ENCODE measurements around the gene C10orf90.

C10orf90 gene

DNA sequence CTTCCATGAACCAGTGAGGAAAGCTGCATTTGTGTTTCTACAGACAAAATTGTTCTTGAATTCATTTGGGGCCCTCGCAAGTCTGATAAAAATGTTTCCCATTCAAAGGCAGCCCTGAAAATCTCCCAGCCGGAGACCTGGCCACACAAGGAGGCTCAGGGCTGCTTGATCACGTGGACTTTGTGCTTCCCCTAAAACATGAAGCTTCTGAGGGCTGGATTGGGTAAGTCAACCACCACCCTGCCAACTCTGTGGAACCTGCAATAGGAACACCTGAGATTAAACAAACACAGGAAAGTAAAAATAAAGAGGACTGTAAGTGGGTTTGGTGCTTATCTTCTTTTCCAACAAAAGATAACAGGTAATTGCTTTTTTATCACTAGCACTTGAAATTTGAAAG lies 133.8 kb downstream of the C10orf90 start:
- DNase-seq (no peak), ATAC-seq (no peak)
- H3K4me3 Mint-ChIP-seq: no peak overlapping the region
- no peaks in the 10 kb centered on the region for H3K9me3 Mint-ChIP-seq
- no peak overlapping the region for H3K27ac Mint-ChIP-seq
- H3K4me1 Mint-ChIP-seq: no peaks in the 10 kb centered on the region
- H3K36me3 Mint-ChIP-seq (ENCODE audit: low read depth): no peaks in the 10 kb centered on the region
- no peaks in the 10 kb centered on the region for H3K27me3 Mint-ChIP-seq

DNA sequence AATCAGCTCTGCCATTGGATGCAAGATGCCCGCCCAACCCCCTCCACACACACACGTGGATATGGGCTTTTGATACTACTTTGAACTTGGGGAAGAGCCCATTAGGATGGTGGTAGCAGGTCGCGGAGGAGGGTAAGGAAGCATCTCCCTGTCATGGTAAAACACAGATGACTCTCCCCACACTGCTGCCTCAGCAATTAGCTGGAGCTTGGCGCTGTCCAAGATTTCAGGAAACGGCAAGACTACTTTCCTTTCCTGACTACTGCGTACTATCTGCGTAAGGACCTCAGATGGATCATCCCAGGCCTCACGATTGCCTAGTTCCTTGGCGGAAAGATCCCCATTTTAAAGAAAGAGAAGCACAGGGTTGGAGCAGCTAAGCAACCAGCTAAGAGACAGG lies 134.3 kb downstream of the C10orf90 start:
- no peak overlapping the region for H3K27ac Mint-ChIP-seq
- no peaks in the 10 kb centered on the region for H3K27me3 Mint-ChIP-seq
- no peaks in the 10 kb centered on the region for H3K9me3 Mint-ChIP-seq
- H3K4me1 Mint-ChIP-seq: no peaks in the 10 kb centered on the region
- ATAC-seq (no peak), DNase-seq (no peak)
- no peaks in the 10 kb centered on the region for H3K36me3 Mint-ChIP-seq (ENCODE audit: low read depth)
- H3K4me3 Mint-ChIP-seq: no peak overlapping the region

DNA sequence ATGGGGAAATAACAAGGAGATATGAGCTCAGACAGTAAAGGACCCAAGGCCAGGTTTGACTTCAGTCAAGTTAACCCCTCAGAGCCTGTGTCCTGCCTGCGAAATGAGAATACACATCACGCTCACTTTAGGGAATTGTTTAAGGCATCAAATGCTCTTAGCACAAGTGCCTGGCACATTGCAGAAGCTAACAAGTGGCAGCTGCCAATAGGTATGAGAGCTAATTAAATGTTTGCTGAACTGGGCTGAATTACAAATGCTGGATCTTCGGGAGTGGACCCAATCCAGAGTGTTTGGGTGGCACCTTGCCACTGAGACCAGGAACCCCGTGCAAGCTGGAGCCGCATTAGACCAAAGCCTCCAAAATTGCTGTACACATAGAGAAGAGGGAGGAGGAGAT lies 136.8 kb downstream of the C10orf90 start:
- H3K27me3 Mint-ChIP-seq: no peaks in the 10 kb centered on the region
- H3K36me3 Mint-ChIP-seq (ENCODE audit: low read depth): no peaks in the 10 kb centered on the region
- H3K4me1 Mint-ChIP-seq: no peaks in the 10 kb centered on the region
- no peak overlapping the region for H3K27ac Mint-ChIP-seq
- no peaks in the 10 kb centered on the region for H3K9me3 Mint-ChIP-seq
- ATAC-seq: no peak
- no peak for DNase-seq
- H3K4me3 Mint-ChIP-seq: no peak overlapping the region

DNA sequence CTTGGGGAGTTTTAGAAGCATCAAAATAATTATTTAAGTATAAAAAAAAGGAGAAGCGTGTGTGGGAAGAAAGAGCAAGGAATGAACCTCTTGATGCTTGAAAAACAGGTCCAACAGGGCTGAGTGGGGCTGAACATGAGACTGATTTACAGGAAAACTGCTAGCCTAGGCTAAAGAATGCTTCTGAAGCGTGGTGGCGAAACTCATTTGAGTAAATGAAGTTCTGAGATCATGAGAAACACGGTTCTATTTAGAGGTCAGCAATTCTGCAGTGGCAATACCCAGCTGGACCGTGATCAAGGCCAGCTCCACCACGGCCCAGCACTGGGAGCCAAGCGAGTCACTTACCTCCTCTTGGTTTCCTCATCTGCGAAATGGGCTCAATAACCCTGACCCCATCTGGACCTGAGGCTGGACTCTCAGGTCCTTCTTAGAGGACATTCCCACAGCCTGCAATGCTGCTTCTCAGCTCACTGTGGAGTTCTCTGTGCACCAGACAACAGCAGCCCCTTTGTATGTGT lies 142.1 kb downstream of the C10orf90 start:
- Mint-ChIP-seq H3K27ac (no peak overlapping the region), H3K27me3 (no peaks in the 10 kb centered on the region), H3K36me3 (ENCODE audit: low read depth) (no peaks in the 10 kb centered on the region), H3K4me3 (no peak overlapping the region), H3K4me1 (no peaks in the 10 kb centered on the region), H3K9me3 (no peaks in the 10 kb centered on the region)
- DNase-seq (no peak), ATAC-seq (no peak)

DNA sequence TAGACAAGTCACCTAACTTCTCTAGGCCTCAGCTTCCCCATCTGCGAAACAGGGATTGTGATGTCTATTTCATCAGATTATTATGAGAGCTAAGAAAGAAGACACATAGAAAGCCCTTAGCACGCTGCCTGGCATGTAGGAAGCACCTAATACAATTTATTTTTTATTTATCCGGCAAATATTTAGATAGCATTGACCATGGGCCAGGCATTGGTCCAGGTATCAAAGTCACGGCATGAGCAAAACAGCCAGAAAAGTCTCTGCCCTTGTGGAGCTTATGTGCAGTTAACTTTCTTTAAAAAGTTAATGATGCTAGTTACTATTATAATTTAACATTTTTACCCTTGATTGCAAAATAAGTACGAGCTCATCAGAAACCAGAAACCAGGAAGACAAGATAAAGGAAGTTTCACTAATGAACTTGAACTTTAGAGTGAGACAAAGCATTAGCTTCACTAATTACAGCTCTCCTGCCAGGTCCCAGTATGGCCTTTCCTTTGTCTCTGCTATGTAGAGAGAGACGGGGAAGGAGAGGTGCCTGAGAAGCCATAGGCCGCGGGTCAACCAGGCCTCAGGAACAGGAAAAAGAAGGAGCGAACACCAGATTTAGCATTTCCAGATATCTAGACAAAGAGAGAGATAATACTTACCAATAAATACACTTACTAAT lies 142.7 kb downstream of the C10orf90 start:
- Mint-ChIP-seq H3K27ac (no peak overlapping the region), H3K4me3 (no peak overlapping the region), H3K27me3 (no peaks in the 10 kb centered on the region), H3K36me3 (ENCODE audit: low read depth) (no peaks in the 10 kb centered on the region), H3K9me3 (no peaks in the 10 kb centered on the region), H3K4me1 (no peaks in the 10 kb centered on the region)
- DNase-seq (no peak), ATAC-seq (no peak)

DNA sequence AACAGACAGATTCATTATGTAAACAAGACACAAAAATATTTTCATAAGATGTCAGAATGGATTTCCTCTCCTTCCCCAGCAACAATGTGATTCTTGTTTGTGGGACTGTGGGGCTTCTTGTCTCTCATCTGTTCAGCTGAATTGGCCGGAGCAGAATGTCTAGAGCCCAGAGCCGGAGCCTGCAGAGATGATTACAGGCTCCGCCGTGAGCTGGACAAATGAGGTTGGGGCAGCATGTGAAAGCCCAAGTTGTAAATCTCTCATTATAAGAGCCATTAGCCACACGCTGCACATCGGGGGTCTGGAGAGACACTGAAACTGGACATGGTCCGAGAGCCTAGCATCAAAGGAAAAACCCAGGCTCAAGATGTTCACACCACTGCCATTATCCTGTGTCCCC lies 145.2 kb downstream of the C10orf90 start:
- no peak for DNase-seq
- Mint-ChIP-seq H3K4me3 (no peak overlapping the region), H3K27ac (no peak overlapping the region), H3K9me3 (no peaks in the 10 kb centered on the region), H3K36me3 (ENCODE audit: low read depth) (no peaks in the 10 kb centered on the region), H3K27me3 (no peaks in the 10 kb centered on the region), H3K4me1 (no peaks in the 10 kb centered on the region)
- no peak for ATAC-seq

DNA sequence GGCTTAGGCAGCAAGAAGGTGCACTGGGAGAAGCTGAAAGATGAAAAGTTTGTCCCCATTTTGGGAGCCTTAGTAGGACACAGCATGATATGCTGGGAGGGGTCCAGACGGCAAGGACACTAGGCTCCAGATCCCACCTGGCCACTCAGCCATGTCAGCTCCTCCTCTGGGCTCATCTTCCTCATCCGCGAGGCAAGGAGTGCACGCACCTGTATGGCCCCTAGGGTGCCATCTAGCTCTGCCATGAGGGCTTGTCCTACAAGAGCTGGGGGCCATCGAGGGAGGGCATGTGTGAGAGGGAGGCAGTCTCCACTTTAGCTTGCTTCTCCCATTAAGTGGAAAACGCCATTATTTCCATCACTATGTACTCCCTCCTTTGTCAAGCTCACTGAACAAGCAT lies 146.0 kb downstream of the C10orf90 start:
- Mint-ChIP-seq H3K27ac (no peak overlapping the region), H3K27me3 (no peaks in the 10 kb centered on the region), H3K4me1 (no peaks in the 10 kb centered on the region), H3K4me3 (no peak overlapping the region), H3K9me3 (no peaks in the 10 kb centered on the region), H3K36me3 (ENCODE audit: low read depth) (no peaks in the 10 kb centered on the region)
- no peak for ATAC-seq
- DNase-seq: no peak

DNA sequence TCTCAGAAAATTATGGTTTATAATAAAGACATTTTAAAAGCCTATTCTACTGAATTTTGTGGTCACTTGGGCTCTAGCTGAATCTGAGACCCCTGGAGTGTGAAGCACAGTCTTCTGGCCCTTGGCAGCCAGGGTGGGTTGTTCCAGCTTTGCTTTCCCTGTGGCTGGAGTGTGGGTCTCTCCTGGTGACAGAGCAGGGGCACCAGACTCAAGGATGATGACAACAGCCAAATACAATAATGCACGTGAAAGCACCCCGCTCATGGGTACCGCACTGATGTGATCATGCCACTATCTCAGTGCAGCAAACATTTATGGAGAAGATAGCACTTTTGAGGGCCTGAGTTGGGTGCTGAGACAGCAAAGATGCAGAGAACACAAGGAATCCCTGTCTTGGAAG lies 147.4 kb downstream of the C10orf90 start:
- no peaks in the 10 kb centered on the region for H3K4me1 Mint-ChIP-seq
- no peak overlapping the region for H3K4me3 Mint-ChIP-seq
- H3K27ac Mint-ChIP-seq: no peak overlapping the region
- ATAC-seq (no peak), DNase-seq (no peak)
- H3K36me3 Mint-ChIP-seq (ENCODE audit: low read depth): no peaks in the 10 kb centered on the region
- no peaks in the 10 kb centered on the region for H3K9me3 Mint-ChIP-seq
- no peaks in the 10 kb centered on the region for H3K27me3 Mint-ChIP-seq

DNA sequence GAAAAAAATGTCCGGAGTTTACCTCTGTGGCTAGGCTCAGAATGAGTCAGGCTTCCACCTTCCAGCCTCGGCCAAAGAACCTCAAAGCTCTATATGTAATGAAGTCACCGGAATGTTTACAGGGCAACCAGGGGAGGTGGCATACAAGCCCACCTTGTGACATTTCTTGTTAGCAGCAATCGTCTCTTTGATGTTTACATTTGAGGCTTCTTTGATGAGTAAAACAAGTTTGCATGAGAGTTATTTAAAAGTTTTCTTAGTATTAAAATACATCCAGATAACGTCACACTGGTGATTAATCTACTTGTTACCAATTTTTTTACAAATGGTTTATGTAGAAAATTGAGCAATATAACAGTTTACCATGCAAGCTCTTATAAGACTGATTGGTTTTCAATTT lies 149.1 kb downstream of the C10orf90 start:
- DNase-seq: no peak
- no peak for ATAC-seq
- no peak overlapping the region for H3K27ac Mint-ChIP-seq
- no peak overlapping the region for H3K4me3 Mint-ChIP-seq
- H3K27me3 Mint-ChIP-seq: no peaks in the 10 kb centered on the region
- H3K36me3 Mint-ChIP-seq (ENCODE audit: low read depth): no peaks in the 10 kb centered on the region
- H3K4me1 Mint-ChIP-seq: no peaks in the 10 kb centered on the region
- H3K9me3 Mint-ChIP-seq: no peaks in the 10 kb centered on the region

DNA sequence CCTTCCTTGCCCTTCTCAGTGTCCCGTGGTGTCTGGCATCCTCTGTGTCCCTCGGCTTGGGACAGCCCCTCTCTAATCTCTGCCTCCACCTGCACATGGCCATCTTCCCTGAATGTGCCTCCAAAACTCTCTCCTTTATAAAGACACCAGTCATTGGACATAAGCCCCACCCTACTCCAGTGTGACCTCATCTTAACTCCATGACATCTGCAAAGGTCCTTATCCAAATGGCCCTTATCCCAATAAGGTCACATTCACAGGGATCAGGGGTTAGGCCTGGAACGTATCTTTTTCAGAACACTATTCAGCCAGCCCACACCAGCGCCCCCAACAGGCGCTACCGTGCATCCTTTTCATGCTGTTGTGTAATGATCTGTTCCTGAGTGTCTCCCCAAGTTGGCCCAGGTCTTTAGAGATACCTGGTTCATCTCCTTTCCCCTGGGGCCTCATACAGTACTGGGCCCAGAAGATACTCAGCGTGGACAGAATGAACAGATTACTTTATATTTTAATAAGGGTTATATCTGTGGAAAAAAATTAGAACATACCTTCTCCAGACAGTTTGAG lies 149.7 kb downstream of the C10orf90 start:
- H3K27ac Mint-ChIP-seq: no peak overlapping the region
- H3K4me3 Mint-ChIP-seq: no peak overlapping the region
- H3K36me3 Mint-ChIP-seq (ENCODE audit: low read depth): no peaks in the 10 kb centered on the region
- ATAC-seq: no peak
- no peak for DNase-seq
- no peaks in the 10 kb centered on the region for H3K4me1 Mint-ChIP-seq
- no peaks in the 10 kb centered on the region for H3K27me3 Mint-ChIP-seq
- no peaks in the 10 kb centered on the region for H3K9me3 Mint-ChIP-seq

DNA sequence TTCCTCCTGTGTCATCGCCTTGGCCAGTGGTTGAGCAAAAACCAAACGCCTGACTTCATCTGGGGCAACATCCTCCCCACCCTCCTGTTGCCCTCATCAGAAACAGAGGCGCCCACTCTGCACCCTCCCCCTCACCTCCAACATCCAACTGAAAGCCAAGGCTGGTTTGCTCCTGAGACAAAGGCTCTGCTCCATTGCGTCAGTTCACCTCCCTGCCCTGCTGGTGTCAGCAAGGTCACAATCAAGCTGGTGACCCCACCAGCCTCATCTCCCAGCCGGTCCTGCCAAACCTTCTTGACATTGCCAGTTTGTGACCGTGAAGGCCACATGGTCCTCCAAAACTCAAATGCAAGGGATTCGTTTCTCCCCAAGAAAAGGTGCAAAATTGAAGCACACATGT lies 150.5 kb downstream of the C10orf90 start:
- H3K4me1 Mint-ChIP-seq: no peaks in the 10 kb centered on the region
- no peaks in the 10 kb centered on the region for H3K27me3 Mint-ChIP-seq
- no peaks in the 10 kb centered on the region for H3K9me3 Mint-ChIP-seq
- ATAC-seq (no peak), DNase-seq (no peak)
- no peak overlapping the region for H3K4me3 Mint-ChIP-seq
- no peaks in the 10 kb centered on the region for H3K36me3 Mint-ChIP-seq (ENCODE audit: low read depth)
- no peak overlapping the region for H3K27ac Mint-ChIP-seq

DNA sequence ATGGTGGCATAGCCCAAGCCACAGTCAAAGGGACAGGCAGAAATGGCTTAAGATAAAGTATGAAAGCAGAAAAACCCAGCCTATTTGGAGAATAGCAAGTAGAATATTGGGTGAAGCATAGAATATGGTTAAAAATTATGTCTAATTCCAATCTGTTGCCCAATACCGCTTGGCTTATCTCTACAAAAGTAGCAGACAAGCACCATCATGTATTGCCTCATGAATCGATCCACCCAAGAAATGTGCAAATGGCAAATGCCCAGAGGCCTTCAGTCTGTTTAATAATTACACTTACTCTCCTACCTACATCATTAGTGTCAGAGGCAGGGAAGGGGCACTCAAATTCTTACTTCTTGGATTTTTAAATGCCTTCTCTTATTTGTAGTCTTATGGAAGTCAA lies 151.3 kb downstream of the C10orf90 start:
- DNase-seq (no peak), ATAC-seq (no peak)
- H3K9me3 Mint-ChIP-seq: no peaks in the 10 kb centered on the region
- no peaks in the 10 kb centered on the region for H3K4me1 Mint-ChIP-seq
- no peaks in the 10 kb centered on the region for H3K36me3 Mint-ChIP-seq (ENCODE audit: low read depth)
- no peaks in the 10 kb centered on the region for H3K27me3 Mint-ChIP-seq
- no peak overlapping the region for H3K4me3 Mint-ChIP-seq
- no peak overlapping the region for H3K27ac Mint-ChIP-seq

DNA sequence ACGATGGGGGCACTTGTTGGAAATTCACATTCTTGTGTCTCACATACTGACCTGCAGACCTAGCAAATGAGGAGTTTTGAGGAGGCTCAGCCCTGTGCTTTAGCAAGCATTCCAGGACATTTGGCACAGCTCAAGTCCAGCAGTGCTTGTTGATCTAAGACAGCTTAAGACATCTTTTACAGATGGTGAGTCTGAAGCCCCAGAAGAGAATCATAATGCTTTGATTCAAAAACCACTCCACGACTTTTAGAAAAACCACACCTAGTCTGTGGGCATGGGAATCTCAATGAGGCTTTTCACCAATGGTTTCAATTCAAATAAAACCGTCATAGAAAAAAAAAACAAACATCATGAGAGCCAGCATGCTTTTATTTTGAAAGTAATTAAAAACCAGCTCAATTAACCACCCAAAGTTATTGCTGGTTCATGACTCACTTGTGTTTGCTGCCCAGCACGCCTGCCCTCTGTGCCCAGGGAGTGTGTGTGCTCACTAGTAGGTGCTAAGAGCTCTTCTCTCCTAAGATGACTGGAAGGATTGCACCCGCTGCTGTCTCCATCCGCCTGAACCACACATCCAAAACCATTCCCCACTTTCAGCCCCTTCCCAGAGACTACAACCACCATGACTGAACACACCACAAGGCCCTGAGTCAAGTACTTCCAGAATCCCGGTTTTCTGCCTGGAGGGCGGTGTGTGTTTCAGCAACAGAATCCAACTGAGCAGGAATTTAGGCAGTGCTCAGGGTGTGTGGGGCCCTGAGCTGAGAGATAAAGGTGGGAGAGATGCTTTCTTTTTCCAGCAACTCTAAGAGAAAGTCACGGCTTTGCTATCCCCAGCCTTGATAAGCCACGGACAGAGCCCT lies 152.0 kb downstream of the C10orf90 start:
- ATAC-seq (no peak), DNase-seq (no peak)
- Mint-ChIP-seq H3K4me1 (no peaks in the 10 kb centered on the region), H3K36me3 (ENCODE audit: low read depth) (no peaks in the 10 kb centered on the region), H3K9me3 (no peaks in the 10 kb centered on the region), H3K27ac (no peak overlapping the region), H3K27me3 (no peaks in the 10 kb centered on the region), H3K4me3 (no peak overlapping the region)

DNA sequence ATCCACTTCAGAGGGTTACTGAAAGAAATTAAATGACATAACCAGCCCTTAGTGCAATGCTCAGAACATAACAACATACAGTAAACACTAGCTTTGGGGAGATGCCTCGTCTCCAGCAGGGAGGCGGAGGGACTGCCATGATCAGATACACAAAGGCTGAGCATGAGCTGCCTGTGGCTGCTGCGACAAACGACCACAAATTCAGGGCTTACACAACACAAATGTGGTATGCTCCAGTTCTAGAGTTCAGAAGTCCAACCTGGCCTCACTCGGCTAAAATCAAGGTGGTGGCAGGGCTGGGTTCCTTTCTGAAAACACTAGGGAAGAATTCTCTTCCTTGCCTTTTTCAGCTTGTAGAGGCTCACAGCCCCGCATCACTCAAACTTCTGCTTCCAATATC lies 154.0 kb downstream of the C10orf90 start:
- H3K9me3 Mint-ChIP-seq: no peaks in the 10 kb centered on the region
- no peak overlapping the region for H3K4me3 Mint-ChIP-seq
- no peaks in the 10 kb centered on the region for H3K36me3 Mint-ChIP-seq (ENCODE audit: low read depth)
- ATAC-seq (no peak), DNase-seq (no peak)
- no peaks in the 10 kb centered on the region for H3K4me1 Mint-ChIP-seq
- H3K27ac Mint-ChIP-seq: no peak overlapping the region
- H3K27me3 Mint-ChIP-seq: no peaks in the 10 kb centered on the region

DNA sequence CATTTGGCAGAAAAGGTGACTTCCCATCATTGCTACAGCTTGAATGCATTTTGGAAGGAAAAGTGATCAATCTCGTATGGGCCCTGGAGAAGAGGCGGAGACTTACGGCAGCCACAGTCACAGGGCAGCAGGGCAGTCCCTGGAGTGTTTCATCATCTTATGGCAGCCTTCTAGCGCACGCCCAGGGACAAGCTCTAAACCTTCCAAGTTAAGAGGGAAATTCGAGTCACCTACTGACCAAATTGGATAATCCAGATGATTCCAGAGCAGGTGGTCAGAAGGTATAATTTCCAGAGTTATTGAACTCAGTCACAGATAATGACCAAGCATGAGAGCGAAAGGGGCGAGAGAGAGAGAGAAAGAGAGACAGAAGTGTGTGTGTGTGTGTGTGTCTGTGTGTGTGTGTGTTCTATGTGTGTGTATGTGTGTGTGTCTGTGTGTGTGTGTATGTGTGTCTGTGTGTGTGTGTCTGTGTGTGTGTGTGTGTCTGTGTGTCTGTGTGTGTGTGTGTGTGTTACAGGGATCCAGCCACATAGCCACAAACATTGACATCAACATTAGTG lies 158.5 kb downstream of the C10orf90 start:
- DNase-seq: no peak
- no peak for ATAC-seq
- Mint-ChIP-seq H3K9me3 (no peaks in the 10 kb centered on the region), H3K27ac (no peak overlapping the region), H3K27me3 (no peaks in the 10 kb centered on the region), H3K36me3 (ENCODE audit: low read depth) (no peaks in the 10 kb centered on the region), H3K4me1 (no peaks in the 10 kb centered on the region), H3K4me3 (no peak overlapping the region)
